ENCODE results near the gene ZNF652. TPM values are rescaled to one million over a fixed set of nuclear protein-coding genes. Genes with fewer than 3 reads are reported as not detected.

The ZNF652 gene
- total RNA-seq, 1 donor from 2014 or later = 42.7 TPM

DNA sequence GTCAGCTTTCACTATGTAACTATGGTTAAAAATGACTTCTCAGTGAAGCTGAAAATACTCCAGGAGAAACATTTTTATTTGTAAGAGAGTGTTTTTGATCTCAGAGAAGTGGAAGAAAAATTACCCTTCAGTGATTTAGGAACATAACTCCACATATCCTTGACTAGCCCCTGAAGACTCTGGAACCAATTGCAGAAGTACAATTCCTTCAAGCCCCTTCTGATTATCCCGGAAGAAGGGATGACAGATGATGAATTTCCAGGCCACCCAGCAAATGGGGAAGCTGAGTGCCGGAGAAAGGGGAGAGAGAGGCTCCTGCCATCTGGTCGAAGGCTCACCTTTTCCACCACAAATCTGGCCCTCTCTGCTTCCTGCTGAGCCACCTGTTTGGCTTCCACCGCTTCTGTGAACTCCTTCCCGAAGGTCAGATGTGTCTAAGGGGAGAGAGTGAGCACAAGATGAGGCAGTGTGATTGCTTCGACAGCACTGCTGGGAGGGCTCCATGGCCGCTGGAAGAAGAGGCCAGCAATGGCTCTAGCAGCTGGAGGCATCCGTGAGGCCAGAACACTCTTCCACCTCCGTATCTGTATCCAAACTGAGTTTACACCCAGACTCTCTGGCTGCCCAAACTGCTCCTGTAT is 44.5 kb upstream of the ZNF652 start:
- Histone ChIP-seq H3K4me3 (no peak overlapping the region), H3K36me3 (peaks cover 0 to 71% of the 10 kb centered on the region in 2 donors), H3K27ac (no peak overlapping the region), H3K9me3 (no peaks in the 10 kb centered on the region), H3K27me3 (no peaks in the 10 kb centered on the region), H3K4me1 (peaks cover 5% of the 10 kb centered on the region)
- no peak for TF ChIP-seq POLR2A (IDR thresholded peaks at IDR 0.05)
- no peak for TF ChIP-seq POLR2AphosphoS5 (IDR thresholded peaks at IDR 0.05; ENCODE audit: insufficient read depth in 1 of 2, low read depth in 1 of 2)
- TF ChIP-seq, protein P1, sequence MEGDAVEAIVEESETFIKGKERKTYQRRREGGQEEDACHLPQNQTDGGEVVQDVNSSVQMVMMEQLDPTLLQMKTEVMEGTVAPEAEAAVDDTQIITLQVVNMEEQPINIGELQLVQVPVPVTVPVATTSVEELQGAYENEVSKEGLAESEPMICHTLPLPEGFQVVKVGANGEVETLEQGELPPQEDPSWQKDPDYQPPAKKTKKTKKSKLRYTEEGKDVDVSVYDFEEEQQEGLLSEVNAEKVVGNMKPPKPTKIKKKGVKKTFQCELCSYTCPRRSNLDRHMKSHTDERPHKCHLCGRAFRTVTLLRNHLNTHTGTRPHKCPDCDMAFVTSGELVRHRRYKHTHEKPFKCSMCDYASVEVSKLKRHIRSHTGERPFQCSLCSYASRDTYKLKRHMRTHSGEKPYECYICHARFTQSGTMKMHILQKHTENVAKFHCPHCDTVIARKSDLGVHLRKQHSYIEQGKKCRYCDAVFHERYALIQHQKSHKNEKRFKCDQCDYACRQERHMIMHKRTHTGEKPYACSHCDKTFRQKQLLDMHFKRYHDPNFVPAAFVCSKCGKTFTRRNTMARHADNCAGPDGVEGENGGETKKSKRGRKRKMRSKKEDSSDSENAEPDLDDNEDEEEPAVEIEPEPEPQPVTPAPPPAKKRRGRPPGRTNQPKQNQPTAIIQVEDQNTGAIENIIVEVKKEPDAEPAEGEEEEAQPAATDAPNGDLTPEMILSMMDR (IDR thresholded peaks at IDR 0.05) = no peak
- intact Hi-C loops (cut with DNase I) = loop anchor here (10.0 kb wide), 1 partner anchor 148 kb away; no protein-coding TSS in a partner anchor
- DNase-seq (ENCODE audit: extremely low spot score in 2 of 2) = no peak

DNA sequence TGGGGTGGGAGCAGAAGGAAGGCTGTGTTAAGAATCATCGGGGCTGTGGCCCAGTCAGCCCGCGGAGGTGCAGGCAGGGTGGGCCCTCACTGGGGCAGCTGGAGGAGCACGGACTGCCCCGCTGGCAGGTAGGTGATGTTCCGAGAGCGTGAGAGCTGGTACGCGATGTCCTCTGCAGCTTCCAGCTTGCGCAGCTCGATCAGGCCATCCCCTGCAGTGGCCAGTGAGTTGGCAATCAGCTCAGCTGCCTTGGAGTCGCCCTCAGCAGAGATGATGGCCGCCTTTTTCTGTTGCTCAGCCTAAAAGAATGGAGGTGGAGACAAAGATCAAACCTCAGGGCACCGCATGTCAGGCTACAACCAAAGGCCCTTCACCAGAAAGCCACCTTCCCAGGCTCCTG is 42.9 kb upstream of the ZNF652 start:
- Histone ChIP-seq H3K27me3 (no peaks in the 10 kb centered on the region), H3K27ac (no peak overlapping the region), H3K4me1 (peaks cover 5% of the 10 kb centered on the region), H3K9me3 (no peaks in the 10 kb centered on the region), H3K36me3 (peaks cover 0 to 55% of the 10 kb centered on the region in 2 donors), H3K4me3 (no peak overlapping the region)
- intact Hi-C loops (cut with DNase I) = loop anchor here (10.0 kb wide), 1 partner anchor 150 kb away; no protein-coding TSS in a partner anchor
- TF ChIP-seq, protein P1 (IDR thresholded peaks at IDR 0.05) = no peak
- TF ChIP-seq POLR2A (IDR thresholded peaks at IDR 0.05) (no peak), POLR2AphosphoS5 (IDR thresholded peaks at IDR 0.05; ENCODE audit: insufficient read depth in 1 of 2, low read depth in 1 of 2) (no peak)
- no peak for DNase-seq (ENCODE audit: extremely low spot score in 2 of 2)

DNA sequence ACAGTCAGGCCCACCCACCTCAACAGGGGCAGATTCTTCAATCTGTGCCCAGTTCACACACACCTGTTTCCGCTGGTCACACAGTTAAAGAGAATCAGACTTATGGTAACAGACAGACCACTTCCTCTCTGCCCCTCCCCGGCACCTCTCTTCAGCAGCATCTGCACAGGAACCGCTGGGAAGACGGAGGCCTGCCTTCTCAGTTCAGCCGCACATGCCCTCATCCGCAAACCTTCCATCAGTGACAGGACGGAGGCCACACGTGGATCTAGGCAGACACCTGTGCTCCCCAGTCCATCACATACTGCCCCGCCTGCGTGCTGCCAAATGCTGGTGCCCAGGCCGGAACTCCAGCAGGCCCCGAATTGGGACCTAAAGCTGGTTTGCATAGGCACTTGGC is 42.3 kb upstream of the ZNF652 start:
- intact Hi-C loops (cut with DNase I) = loop anchor here (10.0 kb wide), 1 partner anchor 150 kb away; no protein-coding TSS in a partner anchor
- no peak overlapping the region for H3K4me3 ChIP-seq
- no peak for TF ChIP-seq POLR2A (IDR thresholded peaks at IDR 0.05)
- TF ChIP-seq, protein P1 (IDR thresholded peaks at IDR 0.05) = no peak
- no peak for TF ChIP-seq POLR2AphosphoS5 (IDR thresholded peaks at IDR 0.05; ENCODE audit: insufficient read depth in 1 of 2, low read depth in 1 of 2)
- no peak for DNase-seq (ENCODE audit: extremely low spot score in 2 of 2)
- no peak overlapping the region for H3K27ac ChIP-seq
- no peaks in the 10 kb centered on the region for H3K9me3 ChIP-seq
- peaks cover 0 to 49% of the 10 kb centered on the region in 2 donors for H3K36me3 ChIP-seq
- peaks cover 5% of the 10 kb centered on the region for H3K4me1 ChIP-seq
- H3K27me3 ChIP-seq = no peaks in the 10 kb centered on the region

DNA sequence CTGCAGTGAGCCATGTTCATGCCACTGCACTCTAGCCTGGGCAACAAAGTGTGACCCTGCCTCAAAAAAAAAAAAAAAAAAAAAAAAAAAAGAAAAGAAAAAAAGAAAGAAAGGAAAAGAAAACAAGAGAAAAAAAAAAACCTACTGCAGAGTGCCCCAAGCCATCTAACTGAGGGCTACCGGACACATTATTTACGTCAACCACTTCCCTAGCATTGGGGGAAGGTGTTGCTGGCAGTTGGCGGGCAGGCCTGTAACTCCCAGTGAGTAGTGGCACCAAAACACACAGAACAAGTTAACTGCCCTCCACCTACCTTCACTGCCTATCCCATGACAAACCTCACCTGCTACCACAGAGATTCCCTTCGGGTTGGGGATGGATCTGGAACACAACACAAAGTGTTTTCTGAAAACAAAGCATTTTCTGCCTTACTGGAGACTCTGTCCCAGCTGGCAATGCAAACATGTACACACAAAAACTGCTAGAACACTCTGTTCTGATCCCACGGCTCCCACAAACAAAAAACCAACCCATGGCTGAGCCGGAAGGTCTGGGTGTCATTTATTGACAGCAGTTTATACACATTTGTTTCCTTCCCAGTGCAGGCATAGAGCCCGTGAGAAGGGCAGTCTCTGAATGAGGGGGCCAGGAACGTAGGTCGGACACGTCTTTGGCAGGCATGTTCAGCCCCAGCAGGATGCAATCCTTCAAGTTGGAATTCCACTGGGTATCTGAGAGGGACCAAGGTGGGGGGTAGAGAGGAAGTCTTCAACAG is 41.7 kb upstream of the ZNF652 start:
- no peak overlapping the region for H3K27ac ChIP-seq
- TF ChIP-seq, protein P1 (IDR thresholded peaks at IDR 0.05) = no peak
- TF ChIP-seq POLR2A (IDR thresholded peaks at IDR 0.05) (no peak), POLR2AphosphoS5 (IDR thresholded peaks at IDR 0.05; ENCODE audit: insufficient read depth in 1 of 2, low read depth in 1 of 2) (no peak)
- DNase-seq (ENCODE audit: extremely low spot score in 2 of 2) = no peak
- H3K9me3 ChIP-seq = no peaks in the 10 kb centered on the region
- H3K4me3 ChIP-seq = no peak overlapping the region
- intact Hi-C loops (cut with DNase I) = loop anchor here (10.0 kb wide), 1 partner anchor 151 kb away; no protein-coding TSS in a partner anchor
- peaks cover 5% of the 10 kb centered on the region for H3K4me1 ChIP-seq
- H3K36me3 ChIP-seq = peaks cover 0 to 43% of the 10 kb centered on the region in 2 donors
- no peaks in the 10 kb centered on the region for H3K27me3 ChIP-seq

Data from vagina (tissue), 2 donors.